GM10266 (cell line): ENCODE data around the gene RERG.

Source experiments
- DNase-seq: peaks from one replicate; pipeline ENCODE4 v3.0.0; 2012; ENCODE audit errors: extremely low spot score
- TF ChIP-seq, protein P1 (sequence below): IDR thresholded peaks from 2 replicates; pipeline ENCODE4 v1.5.1; 2012; ENCODE audit warnings: mild to moderate bottlenecking, low read depth; ENCODE audit not compliant: control insufficient read depth, insufficient read depth; ENCODE audit errors: missing control alignments

RERG gene

DNA sequence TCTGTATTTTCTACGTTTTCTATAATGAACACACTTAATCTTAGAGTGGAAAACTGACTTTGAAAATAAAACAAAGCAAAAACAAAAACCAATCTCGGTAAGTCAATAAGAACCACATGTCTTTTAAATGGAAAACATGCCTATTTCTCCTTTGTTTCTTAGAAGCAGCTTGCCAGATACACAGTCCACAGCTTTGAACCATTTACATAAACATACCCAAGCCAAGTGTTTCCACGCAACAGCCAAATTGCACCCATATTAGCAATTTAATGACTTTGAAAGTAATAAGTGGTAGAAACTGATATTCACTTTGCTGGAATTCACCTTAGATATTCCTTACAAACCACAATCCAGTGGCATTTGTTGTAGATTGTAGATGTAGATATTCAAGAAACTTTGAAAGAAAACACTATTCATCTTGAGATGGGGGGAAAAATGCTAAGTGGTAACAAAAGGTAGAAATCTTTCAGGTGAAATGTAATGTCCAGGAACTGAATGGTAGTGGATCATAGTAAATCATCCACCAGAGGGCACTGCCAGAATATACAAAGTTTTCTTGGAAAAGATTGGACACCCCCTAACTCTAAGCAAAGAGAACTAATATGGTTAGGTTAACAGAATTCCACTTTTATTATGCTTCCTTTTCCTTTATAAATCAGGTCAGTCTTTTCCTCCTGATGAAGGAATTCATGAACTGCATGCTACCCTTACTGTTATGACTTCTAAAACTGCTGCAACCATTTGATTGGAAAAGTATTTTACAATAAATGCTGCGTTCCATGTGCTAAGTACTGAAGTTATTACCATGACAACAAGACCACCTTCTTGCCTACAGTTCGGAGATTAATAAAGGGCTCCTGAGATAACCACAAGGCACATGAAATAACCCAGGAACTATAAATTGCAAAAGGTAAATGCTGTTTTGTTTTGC lies 69.8 kb downstream of the RERG start:
- DNase-seq = no peak
- TF ChIP-seq, protein P1, sequence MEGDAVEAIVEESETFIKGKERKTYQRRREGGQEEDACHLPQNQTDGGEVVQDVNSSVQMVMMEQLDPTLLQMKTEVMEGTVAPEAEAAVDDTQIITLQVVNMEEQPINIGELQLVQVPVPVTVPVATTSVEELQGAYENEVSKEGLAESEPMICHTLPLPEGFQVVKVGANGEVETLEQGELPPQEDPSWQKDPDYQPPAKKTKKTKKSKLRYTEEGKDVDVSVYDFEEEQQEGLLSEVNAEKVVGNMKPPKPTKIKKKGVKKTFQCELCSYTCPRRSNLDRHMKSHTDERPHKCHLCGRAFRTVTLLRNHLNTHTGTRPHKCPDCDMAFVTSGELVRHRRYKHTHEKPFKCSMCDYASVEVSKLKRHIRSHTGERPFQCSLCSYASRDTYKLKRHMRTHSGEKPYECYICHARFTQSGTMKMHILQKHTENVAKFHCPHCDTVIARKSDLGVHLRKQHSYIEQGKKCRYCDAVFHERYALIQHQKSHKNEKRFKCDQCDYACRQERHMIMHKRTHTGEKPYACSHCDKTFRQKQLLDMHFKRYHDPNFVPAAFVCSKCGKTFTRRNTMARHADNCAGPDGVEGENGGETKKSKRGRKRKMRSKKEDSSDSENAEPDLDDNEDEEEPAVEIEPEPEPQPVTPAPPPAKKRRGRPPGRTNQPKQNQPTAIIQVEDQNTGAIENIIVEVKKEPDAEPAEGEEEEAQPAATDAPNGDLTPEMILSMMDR = peak; percentile 17

DNA sequence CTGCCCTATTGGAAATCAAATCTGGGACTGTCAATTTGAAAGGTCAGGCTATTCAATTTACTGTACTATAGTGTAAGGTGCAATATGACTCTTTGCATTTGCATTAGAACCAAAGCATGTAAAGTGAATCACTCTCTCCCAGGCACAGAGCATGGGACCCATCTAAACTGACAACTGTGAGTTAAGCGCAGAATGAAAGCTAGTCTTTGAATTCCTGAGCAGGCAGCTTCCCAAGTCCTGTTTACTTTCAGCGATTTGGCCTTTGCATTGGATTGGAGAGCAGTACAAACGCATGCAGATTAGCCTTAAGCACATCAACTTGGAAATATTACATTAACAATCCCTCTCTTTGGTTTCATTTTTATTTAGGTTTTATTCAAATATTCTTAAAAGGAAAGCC lies 74.6 kb downstream of the RERG start:
- DNase-seq = no peak
- TF ChIP-seq, protein P1 = no peak

DNA sequence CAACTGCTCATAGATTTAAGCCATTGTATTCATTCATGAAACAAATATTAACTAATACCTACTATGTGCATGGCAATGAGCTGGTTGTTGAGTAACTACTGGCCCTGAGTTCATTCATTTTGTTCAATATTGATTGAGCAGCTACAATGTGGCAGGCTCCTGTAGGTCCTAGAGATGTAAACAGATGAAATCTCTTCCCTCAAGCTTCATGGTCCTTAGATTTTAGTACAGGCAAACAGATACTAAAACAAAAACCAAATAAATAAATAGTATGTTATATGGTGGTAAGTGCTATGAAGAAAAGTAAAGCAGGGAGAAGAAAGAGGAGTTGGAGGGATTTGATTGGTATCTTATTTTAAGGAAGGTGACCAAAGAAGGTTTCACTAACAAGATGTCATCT lies 77.8 kb downstream of the RERG start:
- TF ChIP-seq, protein P1 = no peak
- DNase-seq = no peak

- TF ChIP-seq, protein P1 = no peak
- no peak for DNase-seq
Measured at GRCh38 chr12:15142711-15143110, 78.5 kb downstream of the RERG start.

DNA sequence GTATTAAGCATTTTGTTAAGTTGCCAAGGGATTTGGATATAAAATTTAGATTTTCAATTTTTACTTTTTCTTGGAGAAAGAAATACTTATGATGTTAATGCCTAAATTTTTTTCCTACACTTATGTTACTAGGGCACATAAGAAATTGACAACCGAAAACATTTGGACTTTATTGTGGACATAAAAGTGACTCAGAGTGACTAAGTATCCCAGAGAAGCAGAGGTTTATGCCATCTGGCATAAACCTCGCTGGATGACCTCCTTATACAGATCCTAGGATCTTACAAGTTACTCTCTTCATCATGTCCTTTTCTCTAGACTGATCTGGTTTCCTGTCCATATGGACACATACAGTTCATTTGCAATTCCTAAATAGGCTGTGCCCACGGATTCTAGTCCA lies 89.8 kb downstream of the RERG start:
- TF ChIP-seq, protein P1 = no peak
- DNase-seq = no peak

GRCh38 chr12:15130541-15130940 lies 90.7 kb downstream of the RERG start:
- TF ChIP-seq, protein P1 = no peak
- DNase-seq = no peak

GRCh38 chr12:15123401-15123800 lies 97.8 kb downstream of the RERG start:
- TF ChIP-seq, protein P1 = no peak
- no peak for DNase-seq
